ENCODE results near the gene PAK6.

The PAK6 gene

DNA sequence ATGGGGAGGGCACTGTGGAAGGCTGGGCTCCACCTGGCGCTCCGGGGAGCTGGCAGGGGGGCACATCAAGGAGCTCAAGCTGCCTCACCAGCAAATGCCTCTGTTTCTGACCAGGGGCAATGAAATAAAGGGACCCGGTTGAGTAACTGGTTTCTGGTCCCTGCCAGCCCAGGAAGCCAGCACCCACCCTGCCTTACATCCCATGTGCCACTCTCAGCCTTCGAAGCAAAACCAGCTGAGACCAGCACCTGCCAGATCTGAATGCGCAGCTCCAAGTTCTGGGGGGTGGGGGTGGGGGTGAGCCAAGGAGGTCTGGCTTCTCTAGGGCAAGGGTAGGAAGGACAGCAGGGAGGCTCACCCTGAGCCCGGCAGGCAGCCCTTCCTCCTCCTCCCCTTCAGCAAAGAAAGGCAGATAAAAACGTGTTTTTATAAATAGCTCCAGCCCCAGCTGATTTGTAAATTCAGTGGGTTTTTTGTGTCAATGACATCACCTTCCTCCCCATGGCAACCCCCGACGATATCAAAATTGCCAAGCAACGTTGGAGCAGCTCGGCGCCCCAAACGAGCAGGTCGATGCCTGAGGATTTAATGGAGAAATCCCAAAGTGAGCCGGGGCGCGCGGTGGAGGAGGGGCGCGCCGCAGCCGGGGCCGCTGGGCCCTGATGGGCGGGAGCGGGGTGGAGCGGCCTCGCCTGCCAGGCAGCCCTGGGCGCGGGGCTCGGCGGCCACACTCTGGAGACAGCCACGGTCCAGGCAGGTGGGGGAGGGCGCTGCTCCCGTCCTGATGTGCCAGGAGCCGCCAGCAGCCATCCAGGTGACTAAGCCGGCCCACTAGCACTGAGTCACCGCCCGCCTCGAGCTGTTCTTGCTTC, at the start of gene PAK6:
Gene PAK6, plus strand, starts transcription at position 532 of the 872 bp plus-strand sequence. CDS start 25,723 bp downstream, outside the sequence.
- DNase-seq (ENCODE audit: low read depth in 1 of 2, low spot score in 1 of 2): no peak

- no peak for DNase-seq (ENCODE audit: low read depth in 1 of 2, low spot score in 1 of 2)
These were observed 48.3 kb upstream of the PAK6 start for GRCh38 chr15:40190591-40190990.

- no peak for DNase-seq (ENCODE audit: low read depth in 1 of 2, low spot score in 1 of 2)
These were observed 45.9 kb upstream of the PAK6 start for GRCh38 chr15:40192942-40193341.

GRCh38 chr15:40197434-40197833, 41.4 kb upstream of the PAK6 start:
- DNase-seq (ENCODE audit: low read depth in 1 of 2, low spot score in 1 of 2): no peak

GRCh38 chr15:40198355-40199085, 40.3 kb upstream of the PAK6 start:
- no peak for DNase-seq (ENCODE audit: low read depth in 1 of 2, low spot score in 1 of 2)

DNA sequence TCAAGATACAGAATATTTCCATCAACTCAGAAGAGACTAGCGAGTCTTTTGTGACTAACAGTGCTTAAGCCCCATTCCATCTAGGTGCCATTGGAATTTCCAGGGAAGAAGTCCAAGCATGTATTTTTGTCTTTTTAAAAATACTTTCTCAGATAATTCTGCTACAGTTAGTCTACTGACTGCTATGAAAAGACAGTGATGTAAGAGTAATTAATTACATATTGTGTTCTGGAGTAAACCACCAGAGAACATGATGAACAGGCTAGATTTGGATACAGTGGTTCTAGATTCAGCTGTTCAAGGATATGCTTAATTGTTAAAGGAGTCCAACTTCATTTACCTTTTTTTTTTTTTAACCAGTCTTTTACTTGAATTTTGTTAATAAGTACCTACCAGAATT, 34.8 kb upstream of the PAK6 start:
- no peak for DNase-seq (ENCODE audit: low read depth in 1 of 2, low spot score in 1 of 2)

DNA sequence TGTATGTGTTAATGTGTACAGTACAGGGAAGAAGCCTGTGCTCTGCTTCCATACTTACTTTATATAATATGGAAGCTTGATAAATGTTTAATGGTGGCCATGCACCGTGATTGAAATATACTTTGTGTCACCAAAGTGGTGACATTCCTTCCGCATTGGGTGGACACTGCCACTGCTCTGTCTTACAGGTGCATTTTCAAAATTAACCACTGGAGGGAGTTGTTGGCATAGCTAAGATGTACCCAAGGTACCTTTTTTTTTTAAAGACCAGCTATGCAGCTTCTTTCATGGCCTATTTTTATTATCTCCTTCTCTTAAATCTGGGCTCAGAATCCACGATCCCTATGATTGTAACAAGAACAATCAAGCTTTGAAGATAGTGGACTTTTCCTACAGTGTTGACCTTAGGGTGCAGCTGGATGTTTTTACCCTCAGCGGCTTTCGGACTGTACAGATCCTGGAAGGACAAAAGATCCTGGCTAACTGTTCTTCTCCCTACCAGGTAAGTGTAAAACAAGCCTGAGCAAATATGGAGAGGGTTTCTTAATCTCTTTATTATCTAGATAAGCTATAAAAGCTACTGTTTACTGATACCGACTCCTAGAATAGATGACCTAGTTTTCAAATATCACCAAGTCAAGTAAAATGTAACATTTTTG, 21.6 kb upstream of the PAK6 start:
- no peak for DNase-seq (ENCODE audit: low read depth in 1 of 2, low spot score in 1 of 2)

DNA sequence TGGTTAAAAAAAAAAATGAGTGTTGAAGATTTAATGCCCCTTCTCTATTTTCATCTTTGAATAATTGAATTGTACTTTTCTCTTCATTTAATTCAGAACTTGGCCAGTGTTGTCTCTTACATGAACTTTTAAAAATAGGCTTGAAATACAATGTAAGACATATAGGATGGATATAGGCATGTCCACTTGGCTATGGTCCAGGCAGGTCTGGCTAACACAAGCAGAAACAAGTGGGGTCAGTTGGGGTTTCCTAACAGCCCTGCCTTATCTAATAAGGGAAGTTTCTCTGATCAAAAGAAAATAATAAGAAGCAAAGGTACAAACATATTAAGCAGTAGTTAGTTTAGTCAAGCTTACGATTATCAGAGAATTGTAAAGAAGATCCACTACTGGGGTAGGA, 19.1 kb upstream of the PAK6 start:
- DNase-seq (ENCODE audit: low read depth in 1 of 2, low spot score in 1 of 2): no peak

DNA sequence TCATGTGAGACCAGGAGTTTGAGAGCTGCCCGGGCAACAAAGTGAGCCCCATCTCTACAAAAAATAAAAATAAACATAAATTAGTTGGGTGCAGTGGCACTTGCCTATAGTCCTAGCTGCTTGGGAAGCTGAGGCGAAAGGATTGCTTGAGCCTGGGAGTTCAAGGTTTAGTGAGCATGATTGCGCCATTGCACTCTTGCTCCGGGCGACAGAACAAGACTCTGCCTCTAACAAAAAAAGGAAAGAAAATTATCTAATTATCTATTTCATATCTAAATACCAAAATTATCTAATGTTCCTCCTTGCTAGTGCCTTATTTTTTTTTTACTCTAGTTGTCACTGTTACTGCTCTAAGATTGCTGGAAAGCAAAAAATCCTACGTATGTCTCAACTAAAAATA, 16.7 kb upstream of the PAK6 start:
- DNase-seq (ENCODE audit: low read depth in 1 of 2, low spot score in 1 of 2): no peak

GRCh38 chr15:40226736-40227135, 12.1 kb upstream of the PAK6 start:
- no peak for DNase-seq (ENCODE audit: low read depth in 1 of 2, low spot score in 1 of 2)

- no peak for DNase-seq (ENCODE audit: low read depth in 1 of 2, low spot score in 1 of 2)
These were observed 9.5 kb upstream of the PAK6 start for GRCh38 chr15:40229316-40229715.

- DNase-seq (ENCODE audit: low read depth in 1 of 2, low spot score in 1 of 2): no peak
These were observed 8.9 kb upstream of the PAK6 start for GRCh38 chr15:40229956-40230355.

- no peak for DNase-seq (ENCODE audit: low read depth in 1 of 2, low spot score in 1 of 2)
These were observed 6.2 kb upstream of the PAK6 start for GRCh38 chr15:40232625-40233070.

DNA sequence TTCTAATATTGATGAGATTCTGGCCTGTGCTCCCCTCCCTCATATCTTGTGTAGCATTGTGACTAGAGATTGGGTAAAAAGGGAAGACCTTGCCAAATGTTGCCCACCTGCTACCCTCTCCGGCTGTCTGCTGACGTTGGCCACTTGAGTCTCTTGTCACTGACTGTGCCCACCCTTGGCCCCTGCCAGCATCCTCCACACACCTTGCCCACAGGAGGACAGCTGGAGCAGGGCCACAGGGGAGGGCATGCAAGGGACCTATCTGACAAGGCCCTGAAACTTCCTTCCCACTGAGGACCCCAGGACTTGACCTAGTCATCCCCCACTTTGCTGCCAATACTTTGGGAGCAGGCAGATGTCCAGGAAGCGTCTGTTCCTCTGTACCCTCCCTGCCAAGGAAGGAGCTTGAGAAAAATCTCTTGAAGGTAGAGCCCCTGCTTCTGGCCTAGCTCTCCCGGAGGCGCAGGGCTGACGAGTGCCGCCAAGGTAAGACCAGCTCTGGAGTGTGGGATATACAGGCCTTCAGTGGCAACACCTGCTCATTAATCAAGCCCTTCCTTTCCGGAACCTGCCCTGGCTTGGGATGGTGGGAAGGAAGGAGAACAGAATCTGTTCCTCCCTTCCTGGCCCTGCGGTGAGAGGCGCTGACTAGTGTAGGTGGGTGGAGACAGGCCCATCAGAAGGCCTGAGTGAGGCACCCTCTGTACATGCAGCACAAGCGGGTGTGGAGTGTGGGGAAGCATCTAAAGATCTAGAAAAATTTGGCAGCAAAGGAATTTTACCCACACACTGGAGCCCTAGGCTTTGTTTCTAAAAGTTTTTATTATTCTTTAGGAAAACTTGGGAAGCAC, 4.9 kb upstream of the PAK6 start:
- no peak for DNase-seq (ENCODE audit: low read depth in 1 of 2, low spot score in 1 of 2)

GRCh38 chr15:40234783-40235182, 4.1 kb upstream of the PAK6 start:
- no peak for DNase-seq (ENCODE audit: low read depth in 1 of 2, low spot score in 1 of 2)

DNA sequence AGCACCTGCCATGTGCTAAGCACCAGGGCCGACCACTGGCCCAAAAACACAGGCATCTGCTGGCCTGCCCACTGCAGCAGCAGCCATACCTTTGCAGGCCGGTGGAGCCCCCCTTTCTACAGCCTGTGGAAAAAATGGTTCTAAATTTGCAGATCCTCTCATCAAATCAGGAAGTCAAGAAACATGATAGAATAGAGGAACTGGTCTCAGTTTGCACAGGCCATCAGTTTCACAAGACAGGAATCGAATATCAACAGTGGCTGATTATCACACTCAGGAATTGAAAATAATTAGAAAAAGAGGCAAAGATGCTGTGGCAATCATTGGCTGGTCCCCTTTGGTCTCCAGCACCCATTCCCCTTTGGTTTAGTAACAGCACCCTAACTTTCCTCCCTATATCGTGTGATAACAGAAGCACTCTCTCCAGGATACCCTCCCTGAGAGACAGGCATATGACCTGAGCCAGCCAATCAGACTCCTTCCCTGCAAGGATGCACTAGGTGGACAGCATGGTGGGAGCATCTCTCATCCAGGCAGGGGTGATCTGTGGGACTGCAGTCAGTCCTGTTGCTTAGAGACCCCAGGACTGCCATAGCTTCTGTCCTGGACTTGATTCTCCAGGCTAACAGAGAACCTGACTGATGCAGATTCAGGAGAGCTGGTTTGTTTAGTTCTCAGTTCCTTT, 3.5 kb upstream of the PAK6 start:
- no peak for DNase-seq (ENCODE audit: low read depth in 1 of 2, low spot score in 1 of 2)

- DNase-seq (ENCODE audit: low read depth in 1 of 2, low spot score in 1 of 2): no peak
These were observed 485 bp downstream of the PAK6 start for GRCh38 chr15:40239404-40239692.

- DNase-seq (ENCODE audit: low read depth in 1 of 2, low spot score in 1 of 2): no peak
These were observed 1.1 kb downstream of the PAK6 start for GRCh38 chr15:40239693-40240618.

DNA sequence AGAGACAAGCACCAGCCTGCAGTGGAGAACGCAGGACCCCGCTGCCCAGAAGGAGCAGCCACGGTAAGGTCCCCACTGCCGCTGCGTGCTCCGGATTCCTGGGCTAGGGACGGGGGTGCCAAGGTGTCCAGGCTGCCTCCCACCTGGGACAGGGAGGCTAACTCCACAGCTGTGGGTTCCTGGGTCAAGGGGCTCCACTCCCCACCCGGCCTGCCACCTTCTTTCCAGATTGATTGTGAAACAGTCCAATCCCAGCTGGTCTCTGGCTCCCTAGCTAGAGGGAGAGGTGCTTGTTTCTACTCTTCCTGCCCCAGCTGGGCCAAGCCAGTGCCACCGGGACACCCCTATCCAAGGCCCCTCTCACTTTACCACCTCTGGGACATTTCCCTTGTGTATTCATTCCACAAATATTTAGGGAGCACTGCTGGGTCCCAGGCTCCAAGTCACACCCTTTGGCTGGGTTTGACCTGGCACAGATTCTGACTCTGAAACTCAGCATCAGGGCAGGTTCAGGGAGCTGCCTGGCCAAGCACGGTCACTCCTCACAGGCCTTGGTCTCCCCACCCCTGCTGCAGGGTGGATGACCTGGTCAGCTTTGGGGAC, 1.9 kb downstream of the PAK6 start:
- DNase-seq (ENCODE audit: low read depth in 1 of 2, low spot score in 1 of 2): no peak

Measured in activated T-helper 1 cell treated with anti-CD3 and anti-CD28 coated beads, Interleukin-2, amount 50 U/mL, for 16 hours (primary cell).